ENCODE results near the gene CBLB. TPM values are rescaled to one million over a fixed set of nuclear protein-coding genes. Genes with fewer than 3 reads are reported as not detected.
"Not testable (repeated sequence)": the region's sequence is repeated elsewhere in the genome, so short reads cannot be mapped to it uniquely, and the experiment has no call there.

Gene CBLB
- total RNA-seq, 4 donors from 2014 or later: 94.7 to 205 (median 126) TPM

- DNase-seq (ENCODE audit: low spot score) (no peak), ATAC-seq (ENCODE audit: low FRiP score) (no peak)
- TF ChIP-seq CTCF (IDR thresholded peaks at IDR 0.05): no peak
These were observed 105.2 kb downstream of the CBLB start for GRCh38 chr3:105763659-105764036.

DNA sequence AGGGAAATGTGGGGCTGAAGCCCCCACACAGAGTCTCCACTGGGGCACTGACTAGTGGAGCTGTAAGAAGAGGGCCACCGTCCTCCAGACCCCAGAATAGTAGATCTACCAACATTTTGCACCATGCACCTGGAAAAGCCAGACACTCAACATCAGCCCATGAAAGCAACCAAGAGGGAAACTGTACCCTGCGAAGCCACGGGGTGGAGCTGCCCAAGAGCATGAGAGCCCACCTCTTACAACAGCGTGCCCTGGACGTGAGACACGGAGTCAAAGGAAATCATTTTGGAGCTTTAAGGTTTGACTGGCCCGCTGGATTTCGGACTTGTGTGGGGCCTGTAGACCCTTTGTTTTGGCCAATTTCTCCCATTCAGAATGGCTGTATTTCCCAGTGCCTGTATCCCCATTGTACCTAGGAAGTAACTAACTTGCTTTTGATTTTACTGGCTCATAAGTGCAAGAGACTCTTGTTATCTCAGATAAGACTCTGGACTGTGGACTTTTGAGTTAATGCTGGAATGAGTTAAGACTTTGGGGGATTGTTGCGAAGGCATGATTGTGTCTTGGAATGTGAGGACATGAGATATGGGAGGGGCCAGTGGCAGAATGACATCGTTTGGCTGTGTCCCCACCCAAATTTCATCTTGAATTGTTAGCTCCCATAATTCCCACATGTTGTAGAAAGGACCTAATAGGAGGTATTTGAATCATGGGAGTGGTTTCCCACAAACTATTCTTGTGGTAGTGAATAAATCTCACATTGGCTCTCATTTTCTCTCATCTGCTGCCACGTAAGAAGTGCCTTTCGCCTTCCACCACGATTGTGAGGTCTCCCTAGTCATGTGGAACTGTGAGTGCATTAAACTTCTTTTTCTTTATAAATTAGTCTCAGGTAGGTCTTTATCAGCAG lies 105.8 kb downstream of the CBLB start:
- TF ChIP-seq CTCF (IDR thresholded peaks at IDR 0.05): no peak
- no peak for ATAC-seq (ENCODE audit: low FRiP score)
- DNase-seq (ENCODE audit: low spot score): no peak

DNA sequence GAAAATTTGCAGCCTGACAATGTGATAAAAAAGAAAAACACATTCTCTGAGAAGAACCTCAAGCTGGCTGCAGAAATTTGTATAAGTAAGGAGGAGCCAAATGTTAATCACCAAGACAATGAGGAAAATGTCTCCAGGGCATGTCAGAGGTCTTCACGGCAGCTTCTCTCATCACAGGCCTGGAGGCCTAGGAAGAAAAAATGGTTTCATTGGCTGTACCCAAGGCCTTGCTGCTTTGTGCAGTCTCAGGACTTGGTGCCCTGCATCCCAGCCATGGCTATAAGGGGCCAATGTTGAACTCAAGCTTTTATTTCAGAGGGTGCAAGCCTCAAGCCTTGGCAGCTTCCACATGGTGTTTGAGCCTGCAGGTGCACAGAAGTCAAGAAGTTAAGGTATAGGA lies 106.6 kb downstream of the CBLB start:
- not testable (repeated sequence) for ATAC-seq (ENCODE audit: low FRiP score); DNase-seq (ENCODE audit: low spot score)

DNA sequence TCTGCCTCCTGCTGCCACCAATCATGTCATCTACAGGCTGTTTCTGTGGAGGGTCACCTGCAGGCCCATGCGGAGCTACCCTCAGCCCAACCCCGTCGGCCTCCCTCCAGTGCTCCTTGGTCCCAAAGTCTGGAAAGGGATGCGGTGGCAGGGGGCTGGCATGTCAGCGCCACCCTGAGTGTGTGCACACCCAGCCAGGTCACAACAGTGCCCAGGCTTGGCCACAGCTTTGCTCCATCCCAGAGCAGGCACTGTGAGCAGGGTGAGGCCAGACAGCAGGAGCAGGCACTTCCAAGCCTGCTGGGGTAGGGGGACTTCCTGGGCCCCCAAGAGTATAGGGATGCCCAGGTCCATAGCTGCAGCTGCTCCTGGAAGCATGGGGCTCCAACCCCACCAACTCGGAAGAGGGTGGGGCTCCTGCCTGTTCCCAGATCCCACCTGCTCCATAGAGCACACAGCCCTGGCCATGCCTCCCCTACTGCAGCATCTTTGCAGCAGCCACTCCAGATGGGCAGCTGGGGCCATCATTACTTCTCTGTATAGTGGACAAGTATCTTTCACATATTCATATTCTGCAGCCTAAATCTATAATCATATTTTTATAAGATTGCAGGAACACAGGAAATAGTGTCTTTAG lies 109.3 kb downstream of the CBLB start:
- ATAC-seq (ENCODE audit: low FRiP score): no peak
- TF ChIP-seq CTCF (IDR thresholded peaks at IDR 0.05): no peak
- DNase-seq (ENCODE audit: low spot score): no peak

GRCh38 chr3:105758451-105758850 lies 110.4 kb downstream of the CBLB start:
- TF ChIP-seq CTCF (IDR thresholded peaks at IDR 0.05): no peak
- ATAC-seq (ENCODE audit: low FRiP score) (peak; percentile 26), DNase-seq (ENCODE audit: low spot score) (no peak)

GRCh38 chr3:105755121-105755886 lies 113.5 kb downstream of the CBLB start:
- no peak for DNase-seq (ENCODE audit: low spot score)
- TF ChIP-seq CTCF (IDR thresholded peaks at IDR 0.05): no peak
- ATAC-seq (ENCODE audit: low FRiP score): no peak

GRCh38 chr3:105752791-105753415 lies 115.9 kb downstream of the CBLB start:
- TF ChIP-seq CTCF (IDR thresholded peaks at IDR 0.05): no peak
- ATAC-seq (ENCODE audit: low FRiP score): no peak

More at GRCh38 chr3:105752791-105753415, 115.9 kb downstream of the CBLB start:
- DNase-seq (ENCODE audit: low spot score): no peak
